Measurements from ENCODE around the gene RAB17. TPM values are rescaled to one million over a fixed set of nuclear protein-coding genes. Genes with fewer than 3 reads are reported as not detected.

The RAB17 gene
- total RNA-seq, 3 donors from 2014 or later, result 39.7 to 43.9 TPM; not detected in 1

DNA sequence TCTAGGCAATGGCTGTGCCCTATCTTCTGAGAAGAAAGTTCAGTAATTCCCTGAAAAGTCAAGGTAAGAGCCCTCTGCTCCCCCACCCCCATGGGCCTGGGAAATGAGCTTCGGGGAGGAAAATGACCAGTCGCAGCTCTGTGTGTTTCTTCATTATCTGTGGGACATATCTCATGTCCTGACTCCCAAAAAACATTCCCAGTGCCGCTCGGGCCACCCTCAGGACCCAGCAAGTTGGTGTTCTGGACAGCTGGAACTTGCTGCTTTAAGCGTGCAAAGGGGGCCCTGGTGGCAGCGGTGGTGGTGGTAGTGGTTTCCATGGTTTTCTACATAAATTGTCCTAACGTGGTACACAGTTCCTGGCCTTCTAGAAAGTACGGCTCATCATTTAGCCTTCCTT, 41.3 kb downstream of the RAB17 start:
- H3K9me3 ChIP-seq, result peaks cover 0 to 3% of the 10 kb centered on the region in 2 donors
- TF ChIP-seq POLR2AphosphoS5 (IDR thresholded peaks at IDR 0.05), result no peak
- TF ChIP-seq CTCF (IDR thresholded peaks at IDR 0.05), result no peak
- no peak for TF ChIP-seq POLR2A (IDR thresholded peaks at IDR 0.05)
- DNase-seq (ENCODE audit: low spot score in 2 of 2), result no peak
- H3K4me3 ChIP-seq, result no peak overlapping the region
- intact Hi-C loops (cut with DNase I; ENCODE audit: low total_unique reads), result no loop called here
- no peaks in the 10 kb centered on the region for H3K4me1 ChIP-seq
- no peak overlapping the region for H3K27ac ChIP-seq
- H3K27me3 ChIP-seq, result no peaks in the 10 kb centered on the region
- H3K36me3 ChIP-seq, result no peaks in the 10 kb centered on the region

DNA sequence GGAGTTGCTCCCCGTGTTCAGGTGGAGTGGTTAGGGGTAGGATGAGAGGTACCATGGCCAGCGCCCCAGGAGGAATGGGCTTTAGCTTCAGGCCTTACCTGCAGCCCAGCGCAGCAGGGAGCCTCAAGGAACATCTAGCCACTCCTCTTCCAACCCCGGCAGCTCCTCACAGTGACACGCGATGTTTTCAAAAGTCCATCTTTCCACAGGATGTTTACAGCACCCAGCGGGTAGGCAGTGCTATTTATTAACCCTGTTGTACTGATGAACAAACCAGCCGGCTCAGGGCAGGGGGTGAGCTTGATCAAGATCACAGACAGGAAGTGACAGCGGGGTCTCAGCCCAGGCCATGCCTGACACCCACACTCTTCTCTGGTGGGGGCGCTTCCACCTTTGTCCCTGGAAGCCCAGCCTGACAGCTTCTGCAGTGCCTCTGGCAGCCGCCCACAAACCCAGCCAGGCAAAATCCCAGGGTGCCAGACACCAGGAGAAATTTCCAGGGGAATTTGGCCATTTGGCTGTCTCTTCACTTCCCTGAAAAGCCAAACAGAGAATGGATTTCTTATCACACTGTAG, 42.6 kb downstream of the RAB17 start:
- Histone ChIP-seq H3K4me1 (no peaks in the 10 kb centered on the region), H3K4me3 (no peak overlapping the region), H3K27ac (peak overlapping the region in 1 of 2 donors; percentile 3), H3K27me3 (no peaks in the 10 kb centered on the region), H3K9me3 (no peaks in the 10 kb centered on the region), H3K36me3 (no peaks in the 10 kb centered on the region)
- no peak for TF ChIP-seq POLR2A (IDR thresholded peaks at IDR 0.05)
- TF ChIP-seq POLR2AphosphoS5 (IDR thresholded peaks at IDR 0.05), result no peak
- TF ChIP-seq CTCF (IDR thresholded peaks at IDR 0.05), result no peak
- DNase-seq (ENCODE audit: low spot score in 2 of 2), result no peak
- intact Hi-C loops (cut with DNase I; ENCODE audit: low total_unique reads), result no loop called here

DNA sequence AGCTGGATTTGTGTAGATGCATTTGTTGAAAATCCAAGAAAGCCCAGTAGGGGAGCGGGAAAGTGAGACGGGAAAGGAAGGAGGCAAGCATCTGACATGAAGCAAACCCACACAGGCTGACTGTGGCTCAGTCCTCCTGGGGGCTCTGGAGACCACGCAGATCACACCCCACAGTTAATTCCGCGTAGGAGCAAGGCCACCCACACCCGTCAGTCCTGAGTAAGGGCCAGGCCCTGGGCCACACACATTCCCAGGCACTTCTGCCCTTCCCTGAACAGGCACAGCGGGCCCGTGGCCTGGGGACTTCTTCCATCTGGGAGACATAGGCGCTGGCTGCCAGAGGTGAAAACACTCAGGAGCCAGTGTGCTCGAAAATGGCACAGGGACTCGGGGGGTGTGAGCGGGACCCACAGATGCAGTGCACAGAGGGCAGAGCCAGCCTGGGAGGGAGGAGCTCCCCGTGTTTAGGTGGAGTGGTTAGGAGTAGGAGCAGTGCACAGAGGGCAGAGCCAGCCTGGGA, 43.6 kb downstream of the RAB17 start:
- no peak overlapping the region for H3K4me3 ChIP-seq
- H3K9me3 ChIP-seq, result no peaks in the 10 kb centered on the region
- H3K36me3 ChIP-seq, result no peaks in the 10 kb centered on the region
- DNase-seq (ENCODE audit: low spot score in 2 of 2), result no peak
- intact Hi-C loops (cut with DNase I; ENCODE audit: low total_unique reads), result no loop called here
- H3K27me3 ChIP-seq, result no peaks in the 10 kb centered on the region
- TF ChIP-seq POLR2AphosphoS5 (IDR thresholded peaks at IDR 0.05) (no peak), CTCF (IDR thresholded peaks at IDR 0.05) (no peak), POLR2A (IDR thresholded peaks at IDR 0.05) (no peak)
- H3K27ac ChIP-seq, result no peak overlapping the region
- H3K4me1 ChIP-seq, result no peaks in the 10 kb centered on the region

DNA sequence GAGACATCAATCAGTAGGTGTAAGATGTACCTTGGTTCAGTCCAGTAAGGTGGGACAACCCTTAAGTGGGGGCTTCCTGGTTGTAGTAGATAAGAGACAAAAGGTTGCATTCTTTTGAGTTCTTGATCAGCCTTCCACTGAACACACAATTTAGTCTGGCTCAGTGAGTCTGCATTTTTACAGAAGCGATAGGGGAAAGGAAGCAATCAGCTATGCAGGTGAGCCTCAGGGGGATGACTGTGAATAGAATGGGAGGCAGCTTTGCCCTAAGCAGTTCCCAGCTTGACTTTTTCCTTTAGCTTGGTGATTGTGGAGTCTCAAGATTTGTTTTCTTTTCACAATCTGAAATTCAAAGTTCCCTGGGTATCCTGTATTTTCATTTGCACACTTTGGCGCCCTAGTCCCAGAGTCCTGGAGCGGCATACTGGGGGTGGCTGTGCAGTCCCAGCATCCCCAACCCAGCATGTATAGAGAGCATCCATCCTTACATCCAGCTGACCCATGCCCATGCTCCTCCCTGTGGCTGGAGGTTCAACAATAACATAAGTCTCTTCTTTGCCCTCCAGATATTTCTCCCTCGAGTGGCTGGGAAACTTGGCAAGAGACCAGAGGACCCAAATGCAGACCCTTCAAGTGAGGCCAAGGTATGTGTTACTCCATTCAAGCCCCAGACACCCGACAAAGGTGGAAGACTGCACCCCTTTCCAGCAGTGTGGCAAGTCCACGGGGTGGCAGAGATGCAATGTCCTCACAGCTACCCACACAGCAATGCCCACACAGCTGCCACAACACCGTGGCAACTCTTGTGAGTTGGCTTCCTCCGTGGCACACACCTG, 44.3 kb downstream of the RAB17 start:
- no peak overlapping the region for H3K4me3 ChIP-seq
- no peaks in the 10 kb centered on the region for H3K36me3 ChIP-seq
- no peak overlapping the region for H3K27ac ChIP-seq
- H3K4me1 ChIP-seq, result no peaks in the 10 kb centered on the region
- intact Hi-C loops (cut with DNase I; ENCODE audit: low total_unique reads), result no loop called here
- no peak for DNase-seq (ENCODE audit: low spot score in 2 of 2)
- no peaks in the 10 kb centered on the region for H3K27me3 ChIP-seq
- H3K9me3 ChIP-seq, result no peaks in the 10 kb centered on the region
- no peak for TF ChIP-seq CTCF (IDR thresholded peaks at IDR 0.05)
- no peak for TF ChIP-seq POLR2A (IDR thresholded peaks at IDR 0.05)
- TF ChIP-seq POLR2AphosphoS5 (IDR thresholded peaks at IDR 0.05), result no peak
